ENCODE results near the gene ATP8B2.
A peak's percentile ranks its signal among the peaks of the same experiment; 100 is the strongest.
"Not testable (repeated sequence)": the region's sequence is repeated elsewhere in the genome, so short reads cannot be mapped to it uniquely, and the experiment has no call there.

The ATP8B2 gene

DNA sequence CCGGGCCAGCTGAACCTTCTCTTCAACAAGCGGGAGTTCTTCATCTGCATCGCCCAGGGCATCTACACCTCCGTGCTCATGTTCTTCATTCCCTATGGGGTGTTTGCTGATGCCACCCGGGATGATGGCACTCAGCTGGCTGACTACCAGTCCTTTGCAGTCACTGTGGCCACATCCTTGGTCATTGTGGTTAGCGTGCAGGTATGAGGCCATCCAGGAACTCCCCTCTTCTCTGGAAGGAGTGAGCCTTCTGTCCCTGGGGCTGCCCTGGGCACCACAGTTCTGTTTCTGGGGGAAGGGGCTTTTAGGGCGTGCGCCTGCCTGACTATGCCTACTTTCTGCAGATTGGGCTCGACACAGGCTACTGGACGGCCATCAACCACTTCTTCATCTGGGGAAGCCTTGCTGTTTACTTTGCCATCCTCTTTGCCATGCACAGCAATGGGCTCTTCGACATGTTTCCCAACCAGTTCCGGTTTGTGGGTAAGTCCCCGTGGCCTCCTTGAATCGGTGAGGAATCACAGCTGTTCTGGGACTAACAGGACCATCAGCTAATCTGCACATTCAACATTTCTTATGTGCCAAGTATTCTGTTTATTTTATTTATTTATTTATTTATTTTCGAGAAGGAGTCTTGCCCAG lies 21.1 kb downstream of the ATP8B2 start:
- no peak for DNase-seq (ENCODE audit: low read depth)

DNA sequence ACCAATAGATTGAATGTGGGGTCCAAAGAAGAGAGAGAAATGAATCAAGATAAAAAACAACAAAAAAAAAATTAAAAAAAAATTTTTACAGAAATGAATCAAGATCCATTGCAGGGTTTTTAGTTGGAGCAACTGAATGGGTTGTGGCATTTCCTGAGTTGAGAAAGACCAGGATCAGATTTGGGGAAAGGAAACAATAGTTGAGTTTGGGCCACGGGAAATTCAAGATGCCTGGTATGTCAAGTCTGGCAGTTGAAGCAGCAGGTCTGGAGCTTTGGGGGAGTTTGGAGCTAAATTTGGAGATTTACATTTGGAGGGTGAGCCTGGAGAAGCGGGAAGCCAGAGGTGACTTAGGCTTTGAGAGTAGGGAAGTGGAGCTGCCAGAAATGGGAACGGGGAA lies 22.6 kb downstream of the ATP8B2 start:
- DNase-seq (ENCODE audit: low read depth), result no peak

DNA sequence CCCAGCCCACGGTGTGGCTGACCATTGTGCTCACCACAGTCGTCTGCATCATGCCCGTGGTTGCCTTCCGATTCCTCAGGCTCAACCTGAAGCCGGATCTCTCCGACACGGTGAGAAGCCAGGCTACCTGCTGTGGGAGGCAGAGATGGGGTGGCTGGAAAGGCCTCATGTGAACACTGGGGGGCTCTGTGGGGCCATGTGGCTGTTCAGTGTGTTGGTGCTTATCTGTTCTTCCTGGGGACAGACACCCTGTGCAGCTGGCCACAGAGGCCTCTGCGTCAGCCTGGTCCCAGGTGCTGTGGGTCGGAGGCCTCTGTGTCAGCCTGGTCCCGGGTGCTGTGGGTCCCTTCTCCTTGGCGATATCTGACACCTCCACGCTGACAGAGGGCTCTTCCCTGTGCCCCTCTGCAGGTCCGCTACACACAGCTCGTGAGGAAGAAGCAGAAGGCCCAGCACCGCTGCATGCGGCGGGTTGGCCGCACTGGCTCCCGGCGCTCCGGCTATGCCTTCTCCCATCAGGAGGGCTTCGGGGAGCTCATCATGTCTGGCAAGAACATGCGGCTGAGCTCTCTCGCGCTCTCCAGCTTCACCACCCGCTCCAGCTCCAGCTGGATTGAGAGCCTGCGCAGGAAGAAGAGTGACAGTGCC lies 23.2 kb downstream of the ATP8B2 start:
- no peak for DNase-seq (ENCODE audit: low read depth)

DNA sequence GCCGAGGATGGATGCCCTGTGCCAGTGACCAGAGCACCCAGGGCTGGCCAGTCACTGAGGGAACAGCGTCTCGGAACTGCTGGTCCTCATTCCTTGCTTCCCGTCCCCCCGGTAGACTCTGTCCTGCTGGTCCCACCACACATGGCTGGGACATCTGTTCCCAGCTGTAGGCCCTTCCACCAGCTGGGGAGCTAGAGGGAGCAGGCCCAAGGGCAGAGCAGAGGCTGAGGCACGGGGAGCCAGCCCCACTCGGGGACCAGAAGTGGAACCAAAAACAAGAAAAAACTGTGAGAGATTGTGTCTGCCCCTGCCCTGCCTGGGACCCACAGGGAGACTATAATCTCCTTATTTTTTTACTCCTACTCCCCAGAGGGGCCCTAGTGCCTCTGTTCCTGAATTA lies 23.8 kb downstream of the ATP8B2 start:
- no peak for DNase-seq (ENCODE audit: low read depth)

DNA sequence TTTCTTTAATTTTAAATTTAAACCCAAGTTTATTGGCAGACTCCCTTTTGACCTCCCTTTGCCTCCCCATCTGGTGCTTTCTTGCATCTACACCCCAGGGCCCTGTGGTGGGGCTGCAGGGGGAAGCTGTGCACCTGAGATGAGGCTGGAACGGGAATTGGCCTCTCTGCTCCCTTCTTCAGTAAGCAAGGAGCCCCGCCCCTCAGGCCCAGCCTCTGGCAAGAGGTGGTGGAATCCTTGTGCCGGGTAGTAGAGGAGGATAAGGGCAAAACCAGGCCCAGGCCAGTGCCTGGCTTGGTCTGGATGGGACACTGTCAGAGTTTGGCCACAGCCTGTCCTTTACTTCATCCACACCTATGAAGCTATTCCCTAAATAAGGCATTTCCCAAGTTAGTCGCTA lies 25.1 kb downstream of the ATP8B2 start:
- no peak for DNase-seq (ENCODE audit: low read depth)

DNA sequence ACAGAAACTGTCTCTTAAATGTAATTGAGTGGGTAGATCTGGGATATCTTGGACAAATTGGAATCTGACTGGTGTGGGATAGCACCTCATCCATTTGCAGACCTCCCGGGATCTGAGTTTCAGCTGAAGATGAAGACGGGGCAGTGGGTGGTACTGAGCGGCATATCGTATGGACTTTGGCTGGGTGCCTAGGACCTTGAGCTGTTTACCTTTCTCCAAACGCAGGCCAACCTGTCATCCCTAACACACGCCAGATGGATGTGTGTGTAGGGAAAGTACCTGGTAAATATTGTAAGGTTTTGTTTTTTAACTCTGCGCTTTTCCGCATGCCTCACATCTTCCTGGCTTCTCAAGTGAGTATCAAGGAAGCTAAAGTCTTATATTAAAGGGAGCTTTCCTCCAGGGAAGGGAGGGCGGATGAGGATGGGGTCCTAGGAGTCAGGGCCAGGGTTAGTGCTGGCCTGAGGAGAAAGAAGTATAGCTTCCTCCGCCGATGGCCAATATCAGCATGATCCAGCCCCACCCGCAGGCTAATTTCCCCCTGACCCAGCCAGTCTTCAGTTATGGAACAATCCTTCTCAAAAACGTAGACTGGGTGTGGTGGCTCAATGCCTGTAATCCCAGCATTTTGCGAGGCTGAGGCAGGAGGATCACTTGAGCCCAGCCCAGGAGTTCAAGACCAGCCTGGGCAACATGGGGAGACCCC lies 26.2 kb downstream of the ATP8B2 start:
- DNase-seq (ENCODE audit: low read depth), result no peak

DNA sequence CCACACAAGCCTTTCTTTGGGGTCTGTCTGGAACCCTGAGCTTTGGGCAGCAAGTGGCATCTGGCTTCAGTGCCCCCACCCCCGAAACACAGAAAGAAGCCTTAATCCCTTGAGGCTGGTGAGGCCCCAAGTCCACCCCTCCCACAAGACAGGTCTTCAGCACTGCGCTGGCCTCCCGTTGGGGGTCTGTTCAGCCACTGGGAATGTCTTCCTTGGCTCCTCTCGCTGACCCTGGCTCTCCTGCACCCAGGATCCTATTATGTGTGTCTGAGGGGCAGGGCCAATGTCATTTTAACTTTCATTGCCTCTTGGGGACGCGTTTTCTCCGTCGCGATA lies 26.9 kb downstream of the ATP8B2 start:
- DNase-seq (ENCODE audit: low read depth), result no peak

DNA sequence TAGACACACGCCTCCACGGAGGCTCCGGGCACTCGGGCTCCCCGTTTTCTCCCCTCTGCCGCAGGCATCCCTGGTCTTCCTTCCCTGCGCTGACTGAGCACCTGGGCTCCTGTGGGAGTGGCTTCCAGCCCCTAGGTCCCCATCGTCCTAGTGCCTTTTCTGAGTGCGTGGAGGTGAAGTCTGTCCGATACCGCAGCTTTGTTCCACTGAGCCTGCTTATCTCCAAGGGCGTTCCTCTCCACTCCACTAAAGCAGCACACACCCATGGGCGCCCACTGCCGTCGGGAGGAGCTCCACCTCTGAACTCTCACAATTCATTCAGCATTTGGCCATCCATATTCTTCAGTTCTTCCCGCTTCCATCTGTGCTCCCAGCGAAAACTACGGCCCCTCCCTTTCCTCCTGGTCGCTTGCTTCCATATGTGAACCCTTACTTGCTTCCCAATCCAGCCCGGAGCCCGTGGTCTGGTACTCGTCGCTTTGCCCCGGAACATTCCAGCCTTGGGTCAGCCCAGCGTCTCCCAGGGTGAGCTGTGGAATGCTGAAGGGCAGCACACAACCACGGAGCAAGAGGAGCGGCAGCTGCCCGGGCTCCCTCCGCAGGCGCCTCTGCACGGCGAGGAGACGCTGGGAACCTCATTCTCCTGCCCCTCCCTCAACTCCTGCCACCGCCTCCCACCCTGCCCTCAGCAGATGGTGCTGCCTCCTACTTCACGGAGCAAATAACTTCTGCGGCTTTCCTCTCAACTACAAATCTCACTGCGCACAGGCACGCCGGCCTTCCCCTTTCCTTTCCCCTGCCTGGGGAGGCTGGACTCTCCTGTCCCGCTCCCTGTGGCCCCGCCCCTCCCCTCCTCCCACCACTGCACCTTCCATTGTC lies 27.5 kb downstream of the ATP8B2 start:
- no peak for DNase-seq (ENCODE audit: low read depth)

DNA sequence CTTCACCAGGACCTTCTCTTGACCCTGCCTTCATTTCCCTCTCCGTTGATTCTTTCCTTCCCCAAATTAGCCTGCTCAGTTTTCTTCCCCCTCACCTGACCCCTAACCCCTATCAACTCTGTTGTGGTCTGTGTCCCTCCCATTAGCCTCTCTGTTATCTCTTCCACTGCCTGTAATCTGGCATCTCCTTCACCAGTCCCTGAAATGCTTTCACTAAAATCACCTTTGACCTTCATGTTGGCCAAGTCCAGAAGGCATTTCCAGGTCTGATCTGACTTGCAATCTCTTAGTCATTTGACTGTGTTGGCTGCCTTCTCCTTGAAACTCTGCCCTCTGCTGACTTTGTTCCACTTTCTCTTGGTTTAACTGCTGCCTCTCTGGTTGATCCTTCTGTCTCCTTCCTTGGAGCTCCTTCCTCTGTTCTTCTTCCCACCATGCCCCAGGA lies 28.2 kb downstream of the ATP8B2 start:
- peak; percentile 35 for DNase-seq (ENCODE audit: low read depth)

DNA sequence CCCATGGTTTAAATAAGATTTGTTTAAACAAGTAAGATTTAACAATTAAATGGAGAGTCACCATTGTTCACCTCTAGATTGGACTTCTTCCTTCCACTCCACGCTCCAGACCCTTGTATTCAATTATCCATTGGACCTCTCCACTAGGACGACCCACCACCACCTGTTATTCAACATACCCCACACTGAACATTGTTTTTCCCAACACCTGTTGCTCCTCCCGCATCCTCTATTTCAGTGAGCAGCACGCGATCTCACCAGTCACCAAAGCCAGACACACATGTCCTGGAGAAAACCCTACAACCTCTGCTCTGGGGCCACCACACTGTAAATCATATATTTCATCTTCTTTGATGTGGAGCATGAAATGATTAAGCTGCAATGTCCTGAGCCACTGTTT lies 28.6 kb downstream of the ATP8B2 start:
- no peak for DNase-seq (ENCODE audit: low read depth)

DNA sequence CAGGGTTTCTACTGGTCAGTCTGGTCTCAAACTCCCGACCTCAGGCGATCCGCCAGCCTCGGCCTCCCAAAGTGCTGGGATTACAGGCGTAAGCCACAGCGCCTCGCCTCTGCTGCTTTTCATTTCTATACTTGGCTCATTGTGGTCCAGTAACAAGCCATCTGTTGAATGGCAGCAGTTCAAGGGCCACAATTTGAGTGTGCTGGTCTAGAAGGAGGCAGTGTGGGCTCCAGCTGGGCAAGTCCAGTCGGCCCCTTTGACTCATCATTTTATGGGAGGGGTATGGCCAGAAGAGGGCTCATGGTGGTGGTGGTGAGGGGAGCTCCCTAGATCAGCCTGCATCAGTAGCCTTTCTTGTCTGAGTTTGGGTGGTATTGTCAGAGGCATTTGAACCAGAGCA lies 33.2 kb downstream of the ATP8B2 start:
- DNase-seq (ENCODE audit: low read depth), result no peak

DNA sequence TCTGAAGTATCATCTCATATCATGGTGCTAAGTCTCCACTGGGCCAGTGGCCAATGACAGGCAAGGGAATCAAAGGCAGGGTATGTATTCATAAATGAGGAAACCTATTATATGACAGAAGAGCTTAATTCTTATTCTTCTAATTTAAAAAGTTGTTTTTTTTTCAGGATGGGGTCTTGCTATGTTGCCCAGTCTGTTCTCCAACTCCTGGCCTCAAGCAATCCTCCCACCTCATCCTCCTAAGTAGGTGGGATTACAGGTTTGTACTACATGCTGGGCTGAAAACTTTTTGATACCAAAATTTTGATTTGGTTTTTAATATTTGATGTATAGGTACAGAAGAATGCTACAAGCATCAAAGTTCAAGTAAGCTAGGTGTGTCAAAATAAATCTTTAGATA lies 35.0 kb downstream of the ATP8B2 start:
- no peak for DNase-seq (ENCODE audit: low read depth)

DNA sequence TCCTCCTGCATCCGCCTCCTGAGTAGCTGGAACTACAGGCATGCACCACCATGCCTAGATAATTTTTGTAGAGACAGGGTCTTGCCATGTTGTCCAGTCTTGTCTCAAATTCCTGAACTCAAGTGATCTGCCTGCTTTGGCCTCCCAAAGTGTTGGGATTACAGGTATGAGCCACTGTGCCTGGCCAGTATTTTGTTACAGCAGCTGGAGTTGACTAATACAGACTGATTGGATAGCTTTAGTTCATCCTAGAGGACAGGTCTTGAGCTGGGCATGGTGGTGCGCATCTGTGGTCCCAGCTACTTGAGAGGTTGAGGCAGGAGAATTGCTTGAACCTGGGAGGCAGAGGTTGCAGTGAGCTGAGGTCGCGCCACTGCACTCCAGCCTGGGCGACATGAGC lies 35.6 kb downstream of the ATP8B2 start:
- DNase-seq (ENCODE audit: low read depth), result not testable (repeated sequence)

DNA sequence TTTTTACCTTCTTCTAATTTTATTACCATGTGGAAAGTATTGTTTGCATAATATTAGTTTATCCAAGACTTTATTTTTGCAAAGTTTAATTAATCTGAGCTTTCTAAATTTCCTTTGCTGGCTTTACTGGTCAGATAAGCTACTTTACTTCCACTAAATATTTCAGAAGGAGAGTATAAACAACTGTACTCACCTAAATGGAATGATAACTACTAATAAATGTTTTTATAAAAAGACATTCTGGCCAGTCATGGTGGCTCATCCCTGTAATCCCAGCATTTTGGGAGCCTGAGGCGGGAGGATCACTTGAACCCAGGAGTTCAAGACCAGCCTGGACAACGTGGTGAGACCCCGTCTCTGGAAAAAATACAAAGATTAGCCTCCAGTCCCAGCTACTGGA lies 36.0 kb downstream of the ATP8B2 start:
- no peak for DNase-seq (ENCODE audit: low read depth)

DNA sequence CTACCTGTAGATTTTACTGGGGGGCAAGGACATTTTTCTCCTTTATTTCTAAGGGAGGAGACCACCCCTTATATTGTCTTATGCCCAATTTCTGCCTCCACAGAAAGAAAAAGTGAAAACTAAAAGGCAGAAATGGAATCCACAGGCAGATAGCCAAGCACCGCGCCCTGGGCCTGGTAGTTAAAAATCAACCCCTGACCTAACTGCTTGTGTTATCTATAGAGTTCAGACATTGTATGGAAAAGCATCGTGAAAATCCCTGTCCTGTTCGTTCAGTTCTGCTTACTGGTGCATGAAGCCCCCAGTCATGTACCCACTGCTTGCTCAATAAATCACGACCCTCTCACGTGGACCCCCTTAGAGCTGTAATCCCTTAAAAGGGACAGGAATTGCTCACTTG lies 46.1 kb downstream of the ATP8B2 start:
- no peak for DNase-seq (ENCODE audit: low read depth)

DNA sequence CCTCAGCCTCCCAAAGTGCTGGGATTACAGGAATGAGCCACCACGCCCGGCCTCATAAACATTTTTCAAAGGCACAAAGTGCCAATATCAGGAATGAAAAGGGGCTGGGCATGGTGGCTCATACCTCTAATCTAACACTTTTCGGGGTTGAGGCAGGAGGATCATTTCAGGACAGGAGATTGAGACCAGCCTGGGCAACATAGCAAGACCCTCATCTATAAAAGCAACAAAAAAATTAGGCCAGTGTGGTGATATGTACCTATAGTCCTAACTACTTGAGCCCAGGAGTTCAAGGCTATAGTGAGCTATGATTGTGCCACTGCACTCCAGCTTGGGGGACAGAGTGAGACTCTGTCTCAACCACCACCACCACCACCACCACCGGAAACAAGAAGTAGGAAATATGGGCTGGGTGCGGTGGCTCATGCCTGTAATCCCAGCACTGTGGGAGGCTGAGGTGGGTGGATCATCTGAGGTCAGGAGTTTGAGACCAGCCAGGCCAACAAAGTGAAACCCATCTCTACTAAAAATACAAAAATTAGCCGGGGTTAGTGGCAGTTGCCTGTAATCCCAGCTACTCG lies 48.5 kb downstream of the ATP8B2 start:
- not testable (repeated sequence) for DNase-seq (ENCODE audit: low read depth)

DNA sequence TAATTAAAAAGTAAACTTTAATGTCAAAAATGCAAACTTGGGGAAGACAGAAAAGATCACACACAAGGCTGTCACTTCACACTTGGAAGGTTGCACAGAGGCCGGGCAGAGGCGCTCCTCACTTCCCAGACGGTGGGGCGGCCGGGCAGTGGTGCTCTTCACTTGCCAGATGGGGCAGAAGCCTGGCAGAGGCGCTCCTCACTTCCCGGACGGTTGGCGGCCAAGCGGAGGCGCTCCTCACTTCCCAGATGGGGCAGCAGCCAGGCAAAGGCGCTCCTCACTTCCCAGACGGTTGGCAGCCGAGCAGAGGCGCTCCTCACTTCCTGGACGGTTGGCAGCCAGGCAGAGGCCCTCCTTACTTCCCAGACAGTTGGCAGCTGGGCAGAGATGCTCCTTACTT lies 54.0 kb downstream of the ATP8B2 start:
- DNase-seq (ENCODE audit: low read depth), result no peak

DNA sequence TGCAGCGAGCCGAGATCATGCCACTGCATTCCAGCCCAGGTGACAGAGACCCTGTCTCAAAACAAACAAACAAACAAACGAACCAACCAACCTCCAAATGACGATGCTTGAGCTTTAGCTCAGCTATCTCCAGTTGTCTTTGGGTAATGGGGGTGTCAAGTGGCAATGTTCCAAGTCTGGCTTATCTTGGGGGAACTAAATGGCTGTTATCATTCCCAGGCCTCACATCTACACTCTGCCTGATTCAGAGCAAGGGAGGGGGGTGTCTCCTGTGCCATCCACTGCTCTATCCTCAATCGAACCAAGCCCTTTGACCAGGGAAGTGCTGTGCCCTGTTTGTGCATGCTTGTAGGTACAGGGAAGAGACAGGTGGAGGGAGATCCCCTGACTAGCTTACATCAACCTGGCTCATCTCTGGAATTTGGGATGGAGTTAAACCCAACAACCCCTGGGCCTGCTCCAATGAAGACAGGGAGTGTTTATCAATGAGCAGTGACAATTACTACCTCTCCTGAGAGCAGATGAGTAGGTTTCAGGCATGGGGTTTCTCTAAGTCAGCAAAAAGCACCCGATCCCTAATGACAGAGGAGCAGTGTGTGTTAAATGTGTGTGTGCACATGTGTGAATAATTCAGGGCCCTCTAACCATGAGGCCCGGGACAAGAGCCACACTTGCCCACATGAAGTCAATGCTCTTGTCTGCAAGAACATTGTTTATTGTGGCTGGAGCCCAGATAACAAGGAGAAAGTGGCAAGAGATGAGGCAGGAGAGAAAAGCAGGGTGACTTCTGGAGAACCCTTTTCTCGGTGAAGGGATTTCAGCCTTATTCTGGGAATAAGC lies 59.5 kb downstream of the ATP8B2 start:
- no peak for DNase-seq (ENCODE audit: low read depth)

DNA sequence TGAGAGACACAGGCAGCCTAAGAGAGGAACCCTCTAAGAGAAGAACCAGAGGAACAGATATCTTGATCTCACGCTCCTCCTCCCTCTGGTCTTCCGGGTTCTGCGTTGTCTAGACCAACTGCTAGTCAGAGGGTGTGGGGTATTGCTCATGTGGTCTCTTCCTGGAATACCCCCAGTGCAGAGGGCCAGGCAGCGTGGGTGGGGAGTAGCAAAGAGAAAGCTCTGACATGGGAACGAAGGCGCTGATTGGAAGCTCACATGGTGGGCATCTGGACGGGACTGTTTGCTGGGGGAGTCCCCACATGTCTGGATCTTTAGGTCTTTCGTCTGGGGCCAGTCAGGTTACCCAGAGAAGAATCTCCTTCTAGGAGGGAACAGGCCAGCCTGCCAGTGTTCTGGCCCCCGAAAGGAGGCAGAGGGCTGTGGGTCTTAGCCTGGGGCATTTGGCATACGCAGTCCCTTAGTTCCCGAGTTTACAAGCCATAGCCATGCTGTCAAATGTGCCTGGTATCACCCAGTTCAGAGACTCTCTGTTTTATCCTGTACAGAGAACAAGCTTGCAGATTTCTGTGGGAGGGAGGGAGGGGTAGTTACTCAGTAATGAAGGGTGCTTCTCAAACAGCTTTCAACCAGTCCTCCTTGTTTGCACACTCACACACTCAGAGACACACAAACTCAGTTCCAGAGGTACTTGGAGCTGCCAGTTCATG lies 61.5 kb downstream of the ATP8B2 start:
- no peak for DNase-seq (ENCODE audit: low read depth)

DNA sequence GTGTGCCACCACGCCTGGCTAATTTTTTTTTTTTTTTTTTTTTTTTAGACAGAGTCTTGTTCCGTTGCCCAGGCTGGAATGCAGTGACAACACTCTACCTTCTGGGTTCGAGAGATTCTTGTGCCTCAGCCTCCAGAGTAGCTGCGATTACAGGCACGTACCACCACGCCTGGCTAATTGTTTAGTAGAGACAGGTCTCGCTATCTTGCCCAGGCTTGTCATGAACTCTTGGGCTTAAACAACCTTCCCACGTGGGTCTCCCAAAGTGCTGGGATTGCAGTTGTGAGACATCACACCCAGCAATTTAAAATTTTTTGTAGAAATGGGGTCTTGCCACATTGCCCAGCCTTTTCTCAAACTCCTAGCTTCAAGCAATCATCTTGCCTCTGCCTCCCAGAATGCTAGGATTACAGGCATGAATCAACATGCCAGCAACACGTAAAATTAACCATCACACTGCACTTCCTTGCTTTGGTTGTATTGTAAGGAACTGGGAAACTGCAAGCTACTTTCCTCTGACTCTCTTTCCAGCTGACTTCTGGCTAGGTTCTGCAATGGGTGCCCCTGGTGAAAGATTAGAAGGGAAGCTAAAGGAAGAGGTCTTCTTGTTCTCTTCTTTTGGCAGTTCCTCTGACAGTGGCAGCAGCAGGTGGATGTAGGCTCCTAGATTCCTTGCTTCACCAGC lies 65.9 kb downstream of the ATP8B2 start:
- no peak for DNase-seq (ENCODE audit: low read depth)
